Hematopoietic multipotent progenitor cell treated with erythropoietin and hydrocortisone succinate and interleukin-3 and kit ligand, for 15 days (in vitro differentiated cells): ENCODE data around the gene SERPINA6.
A peak's percentile ranks its signal among the peaks of the same experiment; 100 is the strongest.
"Not testable (repeated sequence)": the region's sequence is repeated elsewhere in the genome, so short reads cannot be mapped to it uniquely, and the experiment has no call there.

Source experiments
- DNase-seq: peaks from one replicate; pipeline ENCODE4 v3.0.0-alpha.2; 2015; ENCODE audit warnings: low spot score

The SERPINA6 gene

GRCh38 chr14:94354638-94355185, 31.6 kb upstream of the SERPINA6 start:
- no peak for DNase-seq

- DNase-seq, result not testable (repeated sequence)
Measured at GRCh38 chr14:94354190-94354589, 31.1 kb upstream of the SERPINA6 start.

GRCh38 chr14:94349276-94349675, 26.1 kb upstream of the SERPINA6 start:
- no peak for DNase-seq

GRCh38 chr14:94348836-94349235, 25.7 kb upstream of the SERPINA6 start:
- DNase-seq, result no peak

GRCh38 chr14:94346841-94347240, 23.7 kb upstream of the SERPINA6 start:
- no peak for DNase-seq

GRCh38 chr14:94346065-94346786, 23.1 kb upstream of the SERPINA6 start:
- not testable (repeated sequence) for DNase-seq

GRCh38 chr14:94345344-94346064, 22.4 kb upstream of the SERPINA6 start:
- no peak for DNase-seq

- DNase-seq, result no peak
Measured at GRCh38 chr14:94344389-94344788, 21.3 kb upstream of the SERPINA6 start.

GRCh38 chr14:94343238-94344005, 20.3 kb upstream of the SERPINA6 start:
- no peak for DNase-seq

GRCh38 chr14:94342334-94342934, 19.3 kb upstream of the SERPINA6 start:
- peak; percentile 14 for DNase-seq

- no peak for DNase-seq
Measured at GRCh38 chr14:94341656-94342333, 18.7 kb upstream of the SERPINA6 start.

GRCh38 chr14:94340533-94340932, 17.4 kb upstream of the SERPINA6 start:
- DNase-seq, result no peak

GRCh38 chr14:94338023-94338422, 14.9 kb upstream of the SERPINA6 start:
- DNase-seq, result no peak

GRCh38 chr14:94337274-94337673, 14.1 kb upstream of the SERPINA6 start:
- DNase-seq, result no peak

GRCh38 chr14:94334872-94335271, 11.7 kb upstream of the SERPINA6 start:
- DNase-seq, result no peak

- no peak for DNase-seq
Measured at GRCh38 chr14:94332587-94332986, 9.5 kb upstream of the SERPINA6 start.

GRCh38 chr14:94332063-94332583, 9.0 kb upstream of the SERPINA6 start:
- DNase-seq, result no peak

- no peak for DNase-seq
Measured at GRCh38 chr14:94331462-94331861, 8.3 kb upstream of the SERPINA6 start.

- DNase-seq, result no peak
Measured at GRCh38 chr14:94330857-94331256, 7.7 kb upstream of the SERPINA6 start.

- DNase-seq, result no peak
Measured at GRCh38 chr14:94330432-94330831, 7.3 kb upstream of the SERPINA6 start.

GRCh38 chr14:94329857-94330256, 6.7 kb upstream of the SERPINA6 start:
- no peak for DNase-seq
